ENCODE results near the gene GDAP2.

GDAP2 gene

DNA sequence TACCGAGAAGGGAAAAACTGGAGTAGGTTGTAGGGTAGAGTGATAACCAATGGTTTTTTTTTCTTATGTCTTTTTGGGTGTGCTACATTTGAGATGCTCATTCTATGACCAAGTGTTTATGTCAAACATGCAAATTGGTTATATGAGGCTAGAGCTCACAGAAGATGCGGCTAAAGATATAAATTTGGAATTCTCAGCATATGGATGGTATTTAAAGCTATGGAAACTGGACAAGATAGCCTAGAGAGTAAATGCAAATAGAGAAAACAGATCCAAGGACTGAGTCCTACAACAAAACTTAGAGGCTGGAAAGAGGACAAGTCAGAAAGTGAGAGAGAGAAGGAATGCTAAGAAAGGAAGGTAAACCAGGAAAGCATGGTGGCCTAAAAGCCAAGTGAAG lies 7.4 kb downstream of the GDAP2 start:
- no peak overlapping the region for H3K4me3 Mint-ChIP-seq
- no peaks in the 10 kb centered on the region for H3K9me3 Mint-ChIP-seq
- H3K27me3 Mint-ChIP-seq (ENCODE audit: low read depth) = no peaks in the 10 kb centered on the region
- no peak overlapping the region for H3K27ac Mint-ChIP-seq
- no peaks in the 10 kb centered on the region for H3K4me1 Mint-ChIP-seq
- TF ChIP-seq, protein P1, sequence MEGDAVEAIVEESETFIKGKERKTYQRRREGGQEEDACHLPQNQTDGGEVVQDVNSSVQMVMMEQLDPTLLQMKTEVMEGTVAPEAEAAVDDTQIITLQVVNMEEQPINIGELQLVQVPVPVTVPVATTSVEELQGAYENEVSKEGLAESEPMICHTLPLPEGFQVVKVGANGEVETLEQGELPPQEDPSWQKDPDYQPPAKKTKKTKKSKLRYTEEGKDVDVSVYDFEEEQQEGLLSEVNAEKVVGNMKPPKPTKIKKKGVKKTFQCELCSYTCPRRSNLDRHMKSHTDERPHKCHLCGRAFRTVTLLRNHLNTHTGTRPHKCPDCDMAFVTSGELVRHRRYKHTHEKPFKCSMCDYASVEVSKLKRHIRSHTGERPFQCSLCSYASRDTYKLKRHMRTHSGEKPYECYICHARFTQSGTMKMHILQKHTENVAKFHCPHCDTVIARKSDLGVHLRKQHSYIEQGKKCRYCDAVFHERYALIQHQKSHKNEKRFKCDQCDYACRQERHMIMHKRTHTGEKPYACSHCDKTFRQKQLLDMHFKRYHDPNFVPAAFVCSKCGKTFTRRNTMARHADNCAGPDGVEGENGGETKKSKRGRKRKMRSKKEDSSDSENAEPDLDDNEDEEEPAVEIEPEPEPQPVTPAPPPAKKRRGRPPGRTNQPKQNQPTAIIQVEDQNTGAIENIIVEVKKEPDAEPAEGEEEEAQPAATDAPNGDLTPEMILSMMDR (IDR thresholded peaks at IDR 0.05; ENCODE audit: unreplicated experiment in 3 of 3) = no peak
- H3K36me3 Mint-ChIP-seq (ENCODE audit: low read depth) = peaks cover 37% of the 10 kb centered on the region

DNA sequence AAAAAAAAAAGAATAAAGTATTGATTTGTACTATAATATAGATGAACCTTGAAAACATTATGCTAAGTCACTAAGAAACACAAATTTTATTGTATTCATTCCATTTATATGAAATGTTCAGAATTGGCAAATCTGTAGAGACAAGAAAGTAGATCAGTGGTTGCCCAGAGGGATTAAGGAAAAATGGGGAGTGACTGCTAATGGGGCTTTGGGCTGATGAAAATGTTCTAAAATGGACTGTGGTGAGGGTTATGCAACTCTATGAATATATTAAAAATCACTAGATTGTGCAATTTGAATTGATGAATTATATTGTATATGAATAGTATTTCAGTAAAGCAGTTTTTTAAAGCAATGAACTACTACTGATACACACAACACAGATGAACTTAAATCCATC lies 10.0 kb downstream of the GDAP2 start:
- Mint-ChIP-seq H3K4me1 (no peaks in the 10 kb centered on the region), H3K27me3 (ENCODE audit: low read depth) (no peaks in the 10 kb centered on the region), H3K36me3 (ENCODE audit: low read depth) (peaks cover 53% of the 10 kb centered on the region), H3K9me3 (no peaks in the 10 kb centered on the region), H3K27ac (no peak overlapping the region), H3K4me3 (no peak overlapping the region)
- TF ChIP-seq, protein P1 (IDR thresholded peaks at IDR 0.05; ENCODE audit: unreplicated experiment in 3 of 3) = no peak

DNA sequence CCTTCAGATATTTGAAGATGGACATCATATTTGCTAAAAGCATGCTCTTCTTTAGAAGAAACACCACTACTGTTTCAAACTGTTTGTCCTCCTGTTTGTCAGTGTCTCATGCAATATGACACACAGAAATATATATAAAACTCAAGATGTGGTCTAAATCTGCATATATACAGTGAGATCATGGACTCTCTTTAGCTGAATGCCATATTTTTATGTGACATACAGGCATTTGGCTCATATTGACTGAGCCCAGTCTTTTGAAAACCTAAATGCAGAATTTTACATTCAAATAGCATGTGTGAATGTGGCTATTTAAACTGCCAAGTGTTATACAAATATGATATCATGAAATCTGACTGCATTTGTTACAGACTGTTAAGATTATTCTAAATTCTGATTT lies 18.4 kb downstream of the GDAP2 start:
- H3K4me1 Mint-ChIP-seq = no peaks in the 10 kb centered on the region
- no peaks in the 10 kb centered on the region for H3K9me3 Mint-ChIP-seq
- H3K36me3 Mint-ChIP-seq (ENCODE audit: low read depth) = peaks cover 57% of the 10 kb centered on the region
- TF ChIP-seq, protein P1 (IDR thresholded peaks at IDR 0.05; ENCODE audit: unreplicated experiment in 3 of 3) = no peak
- no peaks in the 10 kb centered on the region for H3K27me3 Mint-ChIP-seq (ENCODE audit: low read depth)
- H3K27ac Mint-ChIP-seq = no peak overlapping the region
- no peak overlapping the region for H3K4me3 Mint-ChIP-seq

DNA sequence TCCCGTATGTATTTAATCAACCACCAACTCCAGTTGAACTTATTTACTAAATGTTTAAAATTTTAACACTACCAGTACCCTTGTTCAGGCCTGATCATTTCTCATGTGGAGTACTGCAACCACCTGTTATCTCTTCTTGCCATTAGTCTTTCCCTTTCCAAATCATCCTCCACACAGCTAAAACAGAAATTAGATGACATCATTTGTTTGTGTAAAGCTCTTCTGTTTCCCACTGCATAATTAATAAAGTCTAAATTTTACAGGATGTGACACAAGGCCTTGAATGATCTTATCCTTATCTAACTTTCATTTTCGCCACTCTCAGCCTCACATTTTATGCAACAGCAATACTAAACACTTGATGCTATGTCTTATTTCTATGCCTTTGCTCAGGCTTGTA lies 24.4 kb downstream of the GDAP2 start:
- Mint-ChIP-seq H3K9me3 (no peaks in the 10 kb centered on the region), H3K27ac (no peak overlapping the region)
- TF ChIP-seq, protein P1 (IDR thresholded peaks at IDR 0.05; ENCODE audit: unreplicated experiment in 3 of 3) = no peak

DNA sequence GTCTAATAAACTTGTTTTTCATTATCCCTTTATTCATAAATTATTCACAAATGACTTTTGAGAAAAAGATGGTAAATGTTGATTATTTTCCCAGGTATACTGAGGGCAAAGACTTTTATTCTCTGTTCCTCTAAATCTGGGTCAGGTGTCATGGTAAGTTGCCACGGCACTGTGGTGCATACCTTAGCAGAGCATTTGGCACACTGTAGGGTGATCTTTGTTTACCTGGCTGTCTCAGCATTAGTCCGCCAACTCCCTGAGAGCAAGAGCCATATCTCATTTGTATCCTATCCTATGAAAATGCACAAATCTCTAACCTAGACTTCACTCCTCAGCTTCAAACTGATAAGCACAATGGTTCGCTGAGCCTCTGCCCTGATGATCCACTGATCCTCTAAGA lies 24.9 kb downstream of the GDAP2 start:
- Mint-ChIP-seq H3K27ac (no peak overlapping the region), H3K27me3 (ENCODE audit: low read depth) (no peaks in the 10 kb centered on the region), H3K4me1 (no peaks in the 10 kb centered on the region), H3K9me3 (no peaks in the 10 kb centered on the region), H3K4me3 (no peak overlapping the region), H3K36me3 (ENCODE audit: low read depth) (peaks cover 56% of the 10 kb centered on the region)
- TF ChIP-seq, protein P1 (IDR thresholded peaks at IDR 0.05; ENCODE audit: unreplicated experiment in 3 of 3) = no peak

More for the DNA sequence above, 24.4 kb downstream of the GDAP2 start:
- H3K36me3 Mint-ChIP-seq (ENCODE audit: low read depth) = peaks cover 53% of the 10 kb centered on the region
- H3K4me1 Mint-ChIP-seq = no peaks in the 10 kb centered on the region
- H3K4me3 Mint-ChIP-seq = no peak overlapping the region
- H3K27me3 Mint-ChIP-seq (ENCODE audit: low read depth) = no peaks in the 10 kb centered on the region

DNA sequence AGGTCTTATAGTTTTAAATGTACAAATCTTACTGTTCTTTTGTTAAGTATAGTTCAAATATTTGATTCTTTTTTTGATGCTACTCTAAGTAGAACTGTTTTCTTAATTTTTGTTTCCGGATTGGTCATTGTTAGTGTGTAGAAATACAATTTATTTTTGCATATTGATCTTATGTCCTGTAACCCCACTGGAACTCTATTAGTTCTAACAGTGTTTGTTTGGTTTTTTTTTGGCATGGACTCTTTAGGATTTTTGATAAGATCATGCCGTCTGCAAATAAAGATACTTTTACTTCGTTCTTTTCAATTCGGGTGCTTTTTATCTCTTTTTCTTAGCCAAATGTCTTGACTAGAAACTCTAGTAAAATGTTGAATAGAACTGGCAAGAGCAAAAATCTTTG lies 26.5 kb downstream of the GDAP2 start:
- Mint-ChIP-seq H3K9me3 (no peaks in the 10 kb centered on the region), H3K36me3 (ENCODE audit: low read depth) (peaks cover 68% of the 10 kb centered on the region), H3K4me1 (no peaks in the 10 kb centered on the region), H3K27ac (no peak overlapping the region), H3K4me3 (no peak overlapping the region), H3K27me3 (ENCODE audit: low read depth) (no peaks in the 10 kb centered on the region)
- TF ChIP-seq, protein P1 (IDR thresholded peaks at IDR 0.05; ENCODE audit: unreplicated experiment in 3 of 3) = no peak
